Kidney epithelial cell (primary cell): ENCODE results near the gene MX2. TPM values are rescaled to one million over a fixed set of nuclear protein-coding genes. Genes with fewer than 3 reads are reported as not detected.

Experiments
- DNase-seq: peaks from one replicate; pipeline ENCODE4 v3.0.0-alpha.2; 2010; ENCODE audit warnings: low read depth
- H3K27me3 ChIP-seq: 2 replicates; pipeline ENCODE4 v1.6.0; 2011; ENCODE audit warnings: low read length; ENCODE audit not compliant: control insufficient read depth, insufficient read depth
- H3K36me3 ChIP-seq: 2 replicates; pipeline ENCODE4 v1.5.1; 2011; ENCODE audit warnings: low read length; ENCODE audit not compliant: control insufficient read depth, insufficient read depth
- H3K4me3 ChIP-seq: 2 replicates; pipeline ENCODE4 v1.5.1; 2011; ENCODE audit warnings: low read depth, mild to moderate bottlenecking, control low read depth, low read length
- total RNA-seq: library from RNA; depleted of rRNA; stranded (reverse); fragments of >200 nt; gene quantifications from 2 replicates; pipeline ENCODE4 v1.2.3, GENCODE V29; 2015
- TF ChIP-seq, protein P1 (sequence below): IDR thresholded peaks from 2 replicates; pipeline ENCODE4 v1.5.1; 2011; ENCODE audit warnings: mild to moderate bottlenecking, moderate library complexity, low read length, control low read depth, inconsistent platforms; ENCODE audit not compliant: insufficient read depth, poor library complexity, severe bottlenecking

MX2 gene
- total RNA-seq, 1 donor from 2014 or later, result 1.4 TPM

DNA sequence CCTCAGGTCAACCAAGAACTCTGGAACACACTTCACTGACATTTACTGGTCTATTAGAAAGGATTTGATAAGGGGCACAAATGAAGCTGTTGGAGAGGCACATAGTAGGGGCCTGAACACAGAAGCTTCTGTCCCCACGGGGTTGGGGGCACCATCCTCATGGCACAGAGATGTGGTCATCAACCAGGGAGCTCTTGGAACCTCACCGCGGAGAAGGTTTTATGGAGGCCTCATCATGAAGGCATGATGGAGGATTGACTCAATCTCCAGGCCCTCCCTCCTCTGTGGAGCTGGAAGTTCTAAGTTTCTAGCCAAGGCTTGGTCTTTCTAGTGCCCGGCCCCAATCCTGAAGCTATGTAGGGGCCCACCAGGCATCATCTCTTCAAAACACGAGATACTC, 87.8 kb downstream of the MX2 start:
- H3K4me3 ChIP-seq, result no peak overlapping the region
- no peaks in the 10 kb centered on the region for H3K27me3 ChIP-seq
- DNase-seq, result no peak
- TF ChIP-seq, protein P1, sequence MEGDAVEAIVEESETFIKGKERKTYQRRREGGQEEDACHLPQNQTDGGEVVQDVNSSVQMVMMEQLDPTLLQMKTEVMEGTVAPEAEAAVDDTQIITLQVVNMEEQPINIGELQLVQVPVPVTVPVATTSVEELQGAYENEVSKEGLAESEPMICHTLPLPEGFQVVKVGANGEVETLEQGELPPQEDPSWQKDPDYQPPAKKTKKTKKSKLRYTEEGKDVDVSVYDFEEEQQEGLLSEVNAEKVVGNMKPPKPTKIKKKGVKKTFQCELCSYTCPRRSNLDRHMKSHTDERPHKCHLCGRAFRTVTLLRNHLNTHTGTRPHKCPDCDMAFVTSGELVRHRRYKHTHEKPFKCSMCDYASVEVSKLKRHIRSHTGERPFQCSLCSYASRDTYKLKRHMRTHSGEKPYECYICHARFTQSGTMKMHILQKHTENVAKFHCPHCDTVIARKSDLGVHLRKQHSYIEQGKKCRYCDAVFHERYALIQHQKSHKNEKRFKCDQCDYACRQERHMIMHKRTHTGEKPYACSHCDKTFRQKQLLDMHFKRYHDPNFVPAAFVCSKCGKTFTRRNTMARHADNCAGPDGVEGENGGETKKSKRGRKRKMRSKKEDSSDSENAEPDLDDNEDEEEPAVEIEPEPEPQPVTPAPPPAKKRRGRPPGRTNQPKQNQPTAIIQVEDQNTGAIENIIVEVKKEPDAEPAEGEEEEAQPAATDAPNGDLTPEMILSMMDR, result no peak
- H3K36me3 ChIP-seq, result no peaks in the 10 kb centered on the region

- Histone ChIP-seq H3K36me3 (no peaks in the 10 kb centered on the region), H3K27me3 (no peaks in the 10 kb centered on the region), H3K4me3 (no peak overlapping the region)
- no peak for DNase-seq
- TF ChIP-seq, protein P1, result no peak
Measured at GRCh38 chr21:41451753-41452676, 90.2 kb downstream of the MX2 start.

- DNase-seq, result no peak
- no peaks in the 10 kb centered on the region for H3K36me3 ChIP-seq
- H3K27me3 ChIP-seq, result no peaks in the 10 kb centered on the region
- TF ChIP-seq, protein P1, result no peak
- H3K4me3 ChIP-seq, result no peak overlapping the region
Measured at GRCh38 chr21:41453198-41453597, 91.4 kb downstream of the MX2 start.

- no peak for DNase-seq
- H3K36me3 ChIP-seq, result no peaks in the 10 kb centered on the region
- TF ChIP-seq, protein P1, result no peak
- H3K27me3 ChIP-seq, result no peaks in the 10 kb centered on the region
- no peak overlapping the region for H3K4me3 ChIP-seq
Measured at GRCh38 chr21:41453761-41454160, 91.9 kb downstream of the MX2 start.

DNA sequence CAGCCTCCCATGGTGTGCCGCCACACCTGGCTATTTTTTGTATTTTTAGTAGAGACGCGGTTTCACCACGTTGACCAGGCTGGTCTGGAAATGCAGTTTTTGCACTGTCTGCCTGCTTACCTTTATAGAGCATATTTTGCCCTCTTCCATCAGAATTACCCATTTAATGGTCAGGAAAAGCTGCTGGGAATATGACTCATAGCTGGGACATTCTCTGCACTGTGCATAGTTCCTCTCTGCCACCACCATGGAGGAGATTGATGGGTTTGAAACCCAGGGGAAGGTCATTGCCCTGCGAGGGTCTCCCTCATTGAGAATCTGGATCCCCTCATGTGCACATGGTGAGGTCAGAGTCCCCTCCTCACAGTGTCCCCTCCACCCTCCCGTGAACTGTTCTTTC, 96.3 kb downstream of the MX2 start:
- TF ChIP-seq, protein P1, result no peak
- no peaks in the 10 kb centered on the region for H3K27me3 ChIP-seq
- no peaks in the 10 kb centered on the region for H3K36me3 ChIP-seq
- DNase-seq, result no peak
- no peak overlapping the region for H3K4me3 ChIP-seq
